Measurements from ENCODE around the gene LRRC61. TPM values are rescaled to one million over a fixed set of nuclear protein-coding genes. Genes with fewer than 3 reads are reported as not detected.

The LRRC61 gene
- total RNA-seq, 6 experiments from 2014 or later = not detected

DNA sequence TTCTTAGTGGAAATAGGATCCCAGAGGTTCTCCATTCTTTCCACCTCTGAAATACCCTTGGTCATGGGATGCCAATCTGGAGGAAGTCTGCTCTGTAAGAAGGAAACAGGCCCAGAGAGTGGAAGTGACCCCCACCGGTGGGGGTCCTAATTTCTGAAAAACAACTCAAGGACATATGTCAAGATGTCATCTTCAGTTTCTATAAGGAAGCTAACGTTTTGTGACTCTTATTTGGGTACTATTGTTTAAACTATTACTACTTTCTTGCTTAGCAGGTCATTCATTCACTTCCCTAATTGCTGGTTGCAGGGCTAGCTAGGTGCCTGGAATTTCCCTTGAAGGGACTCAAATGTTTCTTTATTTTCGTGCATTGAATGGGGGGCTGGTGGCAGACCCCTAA is 54.0 kb downstream of the LRRC61 start:
- H3K27ac Mint-ChIP-seq = peak overlapping the region; percentile 80; the same call in 1 of the 2 replicates
- no peak for DNase-seq
- H3K27me3 Mint-ChIP-seq (ENCODE audit: insufficient read depth) = peaks cover 6% of the 10 kb centered on the region

DNA sequence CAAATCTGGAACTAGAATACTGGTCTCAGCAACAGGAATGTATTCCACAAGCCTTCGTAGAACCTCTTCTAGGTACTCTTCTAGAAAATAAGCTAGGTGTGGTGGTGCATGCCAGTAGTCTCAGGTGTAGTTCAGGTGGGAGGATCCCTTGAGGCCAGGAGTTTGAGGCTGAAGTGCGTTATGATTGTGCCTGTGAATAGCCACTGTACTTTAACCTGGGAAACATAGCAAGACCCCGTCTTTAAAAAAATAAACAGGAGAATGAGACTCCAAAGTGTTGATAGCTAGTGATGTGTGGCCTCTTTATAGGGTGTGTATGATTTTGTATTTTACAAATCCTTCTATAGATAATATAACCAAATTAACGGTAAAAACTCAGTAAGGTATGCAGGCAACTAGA is 54.5 kb downstream of the LRRC61 start:
- no peaks in the 10 kb centered on the region for H3K9me3 Mint-ChIP-seq
- no peak for DNase-seq
- peaks cover 33% of the 10 kb centered on the region for H3K4me1 Mint-ChIP-seq (ENCODE audit: low read depth)
- no peak overlapping the region for H3K4me3 Mint-ChIP-seq
- peak overlapping the region; percentile 80 for H3K27ac Mint-ChIP-seq
- H3K27me3 Mint-ChIP-seq (ENCODE audit: insufficient read depth) = peaks cover 6% of the 10 kb centered on the region
- H3K36me3 Mint-ChIP-seq (ENCODE audit: low read depth) = no peaks in the 10 kb centered on the region; the same call in 1 of the 2 replicates
- TF ChIP-seq, protein P1, sequence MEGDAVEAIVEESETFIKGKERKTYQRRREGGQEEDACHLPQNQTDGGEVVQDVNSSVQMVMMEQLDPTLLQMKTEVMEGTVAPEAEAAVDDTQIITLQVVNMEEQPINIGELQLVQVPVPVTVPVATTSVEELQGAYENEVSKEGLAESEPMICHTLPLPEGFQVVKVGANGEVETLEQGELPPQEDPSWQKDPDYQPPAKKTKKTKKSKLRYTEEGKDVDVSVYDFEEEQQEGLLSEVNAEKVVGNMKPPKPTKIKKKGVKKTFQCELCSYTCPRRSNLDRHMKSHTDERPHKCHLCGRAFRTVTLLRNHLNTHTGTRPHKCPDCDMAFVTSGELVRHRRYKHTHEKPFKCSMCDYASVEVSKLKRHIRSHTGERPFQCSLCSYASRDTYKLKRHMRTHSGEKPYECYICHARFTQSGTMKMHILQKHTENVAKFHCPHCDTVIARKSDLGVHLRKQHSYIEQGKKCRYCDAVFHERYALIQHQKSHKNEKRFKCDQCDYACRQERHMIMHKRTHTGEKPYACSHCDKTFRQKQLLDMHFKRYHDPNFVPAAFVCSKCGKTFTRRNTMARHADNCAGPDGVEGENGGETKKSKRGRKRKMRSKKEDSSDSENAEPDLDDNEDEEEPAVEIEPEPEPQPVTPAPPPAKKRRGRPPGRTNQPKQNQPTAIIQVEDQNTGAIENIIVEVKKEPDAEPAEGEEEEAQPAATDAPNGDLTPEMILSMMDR (IDR thresholded peaks at IDR 0.05) = no peak

More for the DNA sequence above, 54.0 kb downstream of the LRRC61 start:
- Mint-ChIP-seq H3K4me1 (ENCODE audit: low read depth) (peaks cover 31% of the 10 kb centered on the region), H3K36me3 (ENCODE audit: low read depth) (no peaks in the 10 kb centered on the region; the same call in 1 of the 2 replicates), H3K4me3 (no peak overlapping the region), H3K9me3 (no peaks in the 10 kb centered on the region)
- TF ChIP-seq, protein P1 (IDR thresholded peaks at IDR 0.05) = no peak

DNA sequence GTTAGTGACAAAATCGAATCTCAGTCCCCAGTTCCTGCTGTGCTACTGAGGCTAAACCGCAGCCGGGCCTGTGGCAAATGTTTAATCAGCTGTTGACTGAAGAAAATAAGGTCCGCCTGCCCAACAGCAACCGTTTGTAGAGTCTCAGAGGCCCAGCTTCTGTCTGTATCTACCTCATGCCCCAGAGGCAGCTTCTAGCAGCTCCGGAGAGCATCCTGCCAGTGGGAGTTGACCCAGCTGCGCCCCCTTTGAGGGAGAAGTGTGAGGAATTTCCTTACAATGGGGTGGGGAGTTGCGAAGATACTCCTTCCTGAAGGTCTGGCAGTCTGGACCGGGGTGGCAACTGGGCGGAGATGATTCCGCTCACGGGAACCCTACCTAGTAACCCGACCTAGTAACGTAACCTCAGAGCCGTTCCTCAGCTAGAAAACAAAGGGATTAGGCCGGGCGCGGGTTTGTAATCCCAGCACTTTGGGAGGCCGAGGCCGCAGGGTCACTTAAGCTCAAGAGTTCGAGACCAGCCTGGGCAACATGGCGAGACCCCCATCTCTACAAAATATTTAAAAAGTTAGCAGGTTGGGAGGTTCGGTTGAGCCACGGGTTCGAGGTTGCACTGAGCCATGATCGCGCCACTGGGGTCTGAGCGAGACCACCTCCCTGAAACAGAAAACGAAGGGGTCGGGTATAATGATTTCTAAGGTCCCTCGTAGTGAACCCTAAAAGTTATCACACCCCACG is 55.1 kb downstream of the LRRC61 start:
- no peaks in the 10 kb centered on the region for H3K9me3 Mint-ChIP-seq
- H3K4me3 Mint-ChIP-seq = peak overlapping the region; percentile 79
- peak overlapping the region; percentile 80 for H3K27ac Mint-ChIP-seq
- H3K27me3 Mint-ChIP-seq (ENCODE audit: insufficient read depth) = peaks cover 3% of the 10 kb centered on the region; the same call in 1 of the 2 replicates
- no peaks in the 10 kb centered on the region; the same call in 1 of the 2 replicates for H3K36me3 Mint-ChIP-seq (ENCODE audit: low read depth)
- H3K4me1 Mint-ChIP-seq (ENCODE audit: low read depth) = peaks cover 39% of the 10 kb centered on the region
- DNase-seq = peak; percentile 62
- TF ChIP-seq, protein P1 (IDR thresholded peaks at IDR 0.05) = no peak

DNA sequence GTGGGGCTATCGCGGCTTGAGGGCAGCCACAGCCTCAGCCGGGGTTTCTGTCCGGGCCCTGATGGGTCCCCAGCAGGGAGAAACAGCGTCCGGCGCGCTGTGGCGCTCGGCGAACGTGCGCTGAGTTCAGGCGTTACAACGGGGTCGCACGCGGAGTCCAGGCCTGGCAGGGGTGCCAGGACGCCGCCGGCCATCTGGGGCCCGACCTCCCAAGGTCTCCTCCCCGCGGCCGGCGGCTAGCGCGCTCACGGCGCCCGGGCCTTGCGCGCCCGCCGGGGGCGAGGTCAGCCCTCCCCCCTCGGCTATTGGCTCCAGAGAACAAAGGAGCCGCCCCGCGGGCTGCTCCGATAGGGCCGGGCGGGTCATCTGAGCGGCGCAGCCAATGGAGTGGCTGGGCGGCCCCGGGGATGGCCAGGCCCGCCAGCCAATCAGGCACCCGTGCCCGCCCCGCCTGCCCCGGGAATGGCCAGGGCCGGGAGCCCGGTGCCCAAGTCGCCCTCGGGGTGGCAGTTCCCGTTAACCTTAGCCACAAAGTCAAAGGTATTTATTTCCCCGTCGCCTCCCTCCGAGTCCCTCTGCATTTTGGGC is 55.8 kb downstream of the LRRC61 start, which contains the start of gene ZNF775:
Gene ZNF775, plus strand, starts transcription at position 478 of the 588 bp plus-strand sequence. CDS start 9,141 bp downstream, outside the sequence.
- peaks cover 3% of the 10 kb centered on the region; the same call in 1 of the 2 replicates for H3K27me3 Mint-ChIP-seq (ENCODE audit: insufficient read depth)
- H3K4me1 Mint-ChIP-seq (ENCODE audit: low read depth) = peaks cover 39% of the 10 kb centered on the region
- peak within 1 kb of the TSS; percentile 80 for H3K27ac Mint-ChIP-seq
- no peaks in the 10 kb centered on the region for H3K36me3 Mint-ChIP-seq (ENCODE audit: low read depth)
- peak within 1 kb of the TSS; percentile 95 for H3K4me3 Mint-ChIP-seq
- TF ChIP-seq, protein P1 (IDR thresholded peaks at IDR 0.05) = no peak
- DNase-seq = peak; percentile 90
- H3K9me3 Mint-ChIP-seq = no peaks in the 10 kb centered on the region

DNA sequence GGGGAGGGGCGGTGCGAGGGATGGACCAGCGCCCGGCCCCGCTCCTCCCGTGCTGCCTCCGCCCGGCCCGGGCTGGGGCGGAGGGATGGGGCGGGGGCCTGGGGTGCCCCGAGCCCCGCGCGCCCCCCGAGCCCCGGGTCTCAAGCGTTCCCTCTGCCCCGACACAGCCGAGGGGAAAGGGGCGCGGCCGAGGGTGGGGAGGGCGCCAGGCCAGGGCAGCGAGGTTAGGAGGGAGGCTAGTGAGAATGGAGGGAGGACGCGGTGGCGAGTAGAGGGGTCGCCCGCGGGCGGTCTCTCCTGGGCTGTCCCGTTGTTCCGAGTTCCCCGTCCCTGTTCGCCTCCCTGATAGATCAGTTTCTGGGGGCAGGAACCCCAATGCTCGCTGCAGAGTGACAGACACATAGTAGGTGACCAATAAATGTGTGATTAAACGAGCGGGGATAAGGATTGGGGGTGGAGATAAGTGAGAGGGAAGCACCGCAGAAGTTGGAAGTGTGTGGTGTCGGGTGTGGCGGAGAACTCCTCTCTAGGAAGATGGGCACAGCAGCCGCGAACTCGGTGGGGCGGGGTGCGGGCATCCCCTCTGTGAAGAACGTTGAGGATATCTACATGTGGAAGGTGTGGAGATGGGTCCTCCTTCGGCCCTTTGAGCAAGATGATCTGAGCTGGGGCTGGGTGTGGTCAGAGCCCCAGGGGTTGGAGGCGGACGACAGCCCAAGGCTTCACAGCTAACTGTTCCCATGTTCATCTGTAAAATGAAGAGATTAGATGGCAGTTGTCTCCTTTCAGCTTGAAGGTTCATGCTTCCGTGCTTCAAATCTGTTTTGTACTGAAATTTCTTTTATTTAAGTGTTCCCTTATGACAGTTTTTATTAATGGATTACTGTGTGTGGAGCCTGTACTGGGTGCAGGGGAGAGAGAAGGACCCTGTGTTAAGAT is 56.6 kb downstream of the LRRC61 start:
- peak; percentile 19 for DNase-seq
- Mint-ChIP-seq H3K4me3 (peak overlapping the region; percentile 95), H3K9me3 (no peaks in the 10 kb centered on the region), H3K27me3 (ENCODE audit: insufficient read depth) (peaks cover 3% of the 10 kb centered on the region; the same call in 1 of the 2 replicates), H3K36me3 (ENCODE audit: low read depth) (no peaks in the 10 kb centered on the region), H3K4me1 (ENCODE audit: low read depth) (peaks cover 39% of the 10 kb centered on the region), H3K27ac (peak overlapping the region; percentile 80)
- TF ChIP-seq, protein P1 (IDR thresholded peaks at IDR 0.05) = no peak
